Keratinocyte (primary cell): Measurements from ENCODE around the gene SH3D19.

Experiments used
- EZH2 ChIP-seq: IDR thresholded peaks from one replicate; pipeline ENCODE4 v1.6.1; 2012; ENCODE audit warnings: inconsistent platforms, mild to moderate bottlenecking, low read length, moderate library complexity
- TF ChIP-seq, protein P1 (sequence below), 3 experiments: IDR thresholded peaks in 1 of 3; conservative IDR thresholded peaks in 1 of 3; optimal IDR thresholded peaks in 1 of 3; 2 replicates in 2 of 3; 3 replicates in 1 of 3; pipeline versions ENCODE3 to v1.5.1; 2011; ENCODE audit warnings: low read length in 3 of 3, mild to moderate bottlenecking in 3 of 3, moderate library complexity in 2 of 3, control low read depth in 1 of 3, inconsistent platforms in 1 of 3; ENCODE audit not compliant: insufficient read depth in 2 of 3; ENCODE audit errors: extremely low read depth in 1 of 3

GRCh38 chr4:151175754-151176631, 149.4 kb downstream of the SH3D19 start:
- no peak for TF ChIP-seq EZH2
- TF ChIP-seq, protein P1, sequence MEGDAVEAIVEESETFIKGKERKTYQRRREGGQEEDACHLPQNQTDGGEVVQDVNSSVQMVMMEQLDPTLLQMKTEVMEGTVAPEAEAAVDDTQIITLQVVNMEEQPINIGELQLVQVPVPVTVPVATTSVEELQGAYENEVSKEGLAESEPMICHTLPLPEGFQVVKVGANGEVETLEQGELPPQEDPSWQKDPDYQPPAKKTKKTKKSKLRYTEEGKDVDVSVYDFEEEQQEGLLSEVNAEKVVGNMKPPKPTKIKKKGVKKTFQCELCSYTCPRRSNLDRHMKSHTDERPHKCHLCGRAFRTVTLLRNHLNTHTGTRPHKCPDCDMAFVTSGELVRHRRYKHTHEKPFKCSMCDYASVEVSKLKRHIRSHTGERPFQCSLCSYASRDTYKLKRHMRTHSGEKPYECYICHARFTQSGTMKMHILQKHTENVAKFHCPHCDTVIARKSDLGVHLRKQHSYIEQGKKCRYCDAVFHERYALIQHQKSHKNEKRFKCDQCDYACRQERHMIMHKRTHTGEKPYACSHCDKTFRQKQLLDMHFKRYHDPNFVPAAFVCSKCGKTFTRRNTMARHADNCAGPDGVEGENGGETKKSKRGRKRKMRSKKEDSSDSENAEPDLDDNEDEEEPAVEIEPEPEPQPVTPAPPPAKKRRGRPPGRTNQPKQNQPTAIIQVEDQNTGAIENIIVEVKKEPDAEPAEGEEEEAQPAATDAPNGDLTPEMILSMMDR (optimal IDR thresholded peaks at IDR 0.05 in 1 of 3, IDR thresholded peaks at IDR 0.05 in 1 of 3, conservative IDR thresholded peaks at IDR 0.05 in 1 of 3; ENCODE audit: extremely low read depth in 1 of 3, insufficient read depth in 2 of 3, low read length in 3 of 3): no peak
